Endothelial cell of umbilical vein (primary cell): Measurements from ENCODE around the gene RPS27. TPM values are rescaled to one million over a fixed set of nuclear protein-coding genes. Genes with fewer than 3 reads are reported as not detected.

Source experiments
- BruUV-seq: library from RNA; stranded (reverse); fragments of 400-500 nt; replicated peaks from 2 replicates; lab custom pipeline; 2021; lab: Mats Ljungman, UMichigan
- CTCF ChIA-PET: fragments of 300-600, 350-600 bp; sonication (Branson Sonifier 250); formaldehyde crosslinking; loops from one replicate; lab custom pipeline; 2021; ENCODE audit warnings: antibody characterized with exemption, inconsistent platforms; lab: Charles Lee
- POLR2A ChIA-PET: fragments of 300-600, 350-600 bp; sonication (Branson Sonifier 250); formaldehyde crosslinking; loops from one replicate; lab custom pipeline; 2021; ENCODE audit warnings: antibody characterized with exemption, inconsistent platforms; lab: Charles Lee
- DNase-seq: peaks from one replicate; pipeline ENCODE4 v3.0.0-alpha.2; 2011; ENCODE audit warnings: low read depth, low spot score
- FAIRE-seq: peaks from 2 replicates; lab custom pipeline; 2011; peaks lifted over from hg19 to GRCh38; lab: Jason Lieb, UNC
- H2AFZ ChIP-seq: 2 replicates; pipeline ENCODE4 v1.6.0; 2012; ENCODE audit warnings: low read depth, low read length, control low read depth, inconsistent platforms
- H3K27ac ChIP-seq: 2 replicates; pipeline ENCODE4 v1.5.1; 2011; ENCODE audit warnings: low read depth, mild to moderate bottlenecking, control low read depth, low read length, moderate library complexity; ENCODE audit not compliant: insufficient read depth
- H3K27me3 ChIP-seq, 2 experiments: 2 replicates each; pipeline versions ENCODE4 v1.6.0 to v1.6.1; 2011; ENCODE audit warnings: low read length in 2 of 2, mixed read lengths in 1 of 2; ENCODE audit not compliant: control insufficient read depth in 2 of 2, insufficient read depth in 2 of 2
- H3K36me3 ChIP-seq, 2 experiments: 2 replicates in 1 of 2; 3 replicates in 1 of 2; pipeline ENCODE4 v1.5.1; 2011; ENCODE audit warnings: low read length in 2 of 2, mild to moderate bottlenecking in 1 of 2, moderate library complexity in 1 of 2; ENCODE audit not compliant: control insufficient read depth in 2 of 2, insufficient read depth in 2 of 2; ENCODE audit errors: extremely low read depth in 1 of 2
- H3K4me1 ChIP-seq: 3 replicates; pipeline ENCODE4 v1.5.1; 2011; ENCODE audit warnings: mild to moderate bottlenecking, low read length; ENCODE audit not compliant: control insufficient read depth, insufficient read depth; ENCODE audit errors: extremely low read depth
- H3K4me2 ChIP-seq: 2 replicates; pipeline ENCODE4 v1.6.1; 2011; ENCODE audit warnings: low read length, control low read depth, mixed read lengths; ENCODE audit not compliant: insufficient read depth
- H3K4me3 ChIP-seq, 3 experiments: fragments of 200-600 bp in 1 of 3; sonication (generic), shearing (Covaris generic) in 1 of 3; replicated peaks in 1 of 3; 2 replicates each; pipeline ENCODE4 v1.5.1; 2011 to 2016; ENCODE audit warnings: control low read depth in 3 of 3, low read length in 3 of 3, mild to moderate bottlenecking in 2 of 3, inconsistent platforms in 1 of 3, low read depth in 1 of 3, moderate library complexity in 1 of 3; ENCODE audit not compliant: insufficient read depth in 1 of 3
- H3K79me2 ChIP-seq: 2 replicates; pipeline ENCODE4 v1.6.0; 2012; ENCODE audit warnings: low read length, inconsistent platforms; ENCODE audit not compliant: control insufficient read depth, insufficient read depth
- H3K9ac ChIP-seq: replicated peaks from 2 replicates; pipeline ENCODE3; 2011; ENCODE audit warnings: low read length, control low read depth; ENCODE audit not compliant: insufficient read depth; ENCODE audit errors: extremely low read depth
- H3K9me1 ChIP-seq: replicated peaks from 3 replicates; pipeline ENCODE4 v1.6.0; 2011; ENCODE audit warnings: mild to moderate bottlenecking, low read length; ENCODE audit not compliant: control insufficient read depth, insufficient read depth; ENCODE audit errors: extremely low read depth
- H3K9me3 ChIP-seq: replicated peaks from 2 replicates; pipeline ENCODE4 v1.5.1; 2012; ENCODE audit warnings: low read length, inconsistent platforms; ENCODE audit not compliant: control insufficient read depth, insufficient read depth
- H4K20me1 ChIP-seq: replicated peaks from 2 replicates; pipeline ENCODE3; 2011; ENCODE audit warnings: mild to moderate bottlenecking, low read length; ENCODE audit not compliant: control insufficient read depth, insufficient read depth; ENCODE audit errors: extremely low read depth
- EZH2 ChIP-seq: IDR thresholded peaks from 2 replicates; pipeline ENCODE4 v1.6.1; 2012; ENCODE audit warnings: borderline replicate concordance, low read depth, mild to moderate bottlenecking, moderate library complexity, low read length, inconsistent platforms; ENCODE audit not compliant: severe bottlenecking
- FOS ChIP-seq: IDR thresholded peaks from 2 replicates; pipeline ENCODE4 v1.6.1; 2011; ENCODE audit warnings: mild to moderate bottlenecking, low read length, moderate library complexity, borderline replicate concordance; ENCODE audit not compliant: insufficient read depth
- GATA2 ChIP-seq: IDR thresholded peaks from 2 replicates; pipeline ENCODE4 v1.7.0; 2011; ENCODE audit warnings: low read depth, mild to moderate bottlenecking, moderate library complexity, mixed read lengths, low read length; ENCODE audit not compliant: insufficient read length, insufficient read depth
- JUN ChIP-seq: IDR thresholded peaks from 2 replicates; pipeline ENCODE4 v1.6.1; 2011; ENCODE audit warnings: borderline replicate concordance, low read depth; ENCODE audit not compliant: insufficient read length, insufficient read depth
- MAX ChIP-seq: IDR thresholded peaks from 2 replicates; pipeline ENCODE4 v1.6.1; 2011; ENCODE audit not compliant: insufficient read depth, insufficient read length
- MYC ChIP-seq: IDR thresholded peaks from one replicate; pipeline ENCODE4 v1.6.1; 2011; ENCODE audit warnings: mild to moderate bottlenecking, low read depth, low read length
- POLR2A ChIP-seq: IDR thresholded peaks from 2 replicates; pipeline ENCODE4 v1.6.1; 2012; ENCODE audit warnings: low read depth, mild to moderate bottlenecking, control low read depth, low read length
- POLR2AphosphoS5 ChIP-seq: IDR thresholded peaks from 2 replicates; pipeline ENCODE4 v1.6.1; 2012; ENCODE audit warnings: low read depth, mild to moderate bottlenecking, control low read depth, low read length, moderate library complexity; ENCODE audit not compliant: insufficient read depth
- dilution Hi-C: fragments of 300-500 bp; cut with MboI; formaldehyde crosslinking; loops from one replicate; pipeline ENCODE4 v1.15.0; 2019; ENCODE audit warnings: low sequenced_read_pairs; ENCODE audit not compliant: extremely low pct_ligation_motif_present
- intact Hi-C: fragments of 100-400 bp; cut with micrococcal nuclease; formaldehyde crosslinking; loops from one replicate; pipeline ENCODE4 v1.10.0; 2022
- polyA plus RNA-seq, 4 experiments: library from polyadenylated mRNA; depleted of rRNA in 3 of 4; stranded (reverse) in 3 of 4; unstranded in 1 of 4; fragments of >200 nt; gene quantifications; 2 replicates each; pipeline versions ENCODE4 v1.2.1 to v1.2.3, GENCODE V29; 2011 to 2012; ENCODE audit warnings: missing spikeins in 1 of 4
- total RNA-seq: library from RNA; stranded (reverse); gene quantifications from 2 replicates; pipeline ENCODE4 v1.2.3, GENCODE V29; 2021
- TF ChIP-seq, protein P1 (sequence below), 2 donors: IDR thresholded peaks; 1 replicate in 1 of 2; 2 replicates in 1 of 2; pipeline ENCODE4 v1.5.1; 2011; ENCODE audit warnings: low read length in 2 of 2, mild to moderate bottlenecking in 2 of 2, moderate library complexity in 2 of 2, control low read depth in 1 of 2, inconsistent platforms in 1 of 2, low read depth in 1 of 2; ENCODE audit not compliant: insufficient read depth in 1 of 2; ENCODE audit errors: extremely low read depth in 1 of 2

The RPS27 gene
- total and polyA plus RNA-seq, 2 donors (not counting 3 experiments of a cell fraction or from before 2014, with no cell fraction given) = 1,120 to 1,521 TPM

- peak overlapping the region; percentile 80 for H3K9ac ChIP-seq
- no peaks in the 10 kb centered on the region for H3K9me3 ChIP-seq
- dilution Hi-C loops = no loop called here
- DNase-seq (no peak), FAIRE-seq (no peak)
- H3K27me3 ChIP-seq = no peaks in the 10 kb centered on the region
- ChIA-PET POLR2A (interaction anchor here (0.6 to 1.0 kb wide), 3 partner anchors 18 to 356 kb away, joined by 3 to 4 read pairs (median 4); partner anchors contain the start of gene DENND4B), CTCF (interaction anchor here (1.1 to 3.0 kb wide), 6 partner anchors 10 to 184 kb away, joined by 3 to 21 read pairs (median 12); partner anchors contain the start of genes DENND4B, GATAD2B, JTB and RAB13)
- no peaks in the 10 kb centered on the region for H3K9me1 ChIP-seq
- peaks cover 0 to 8% of the 10 kb centered on the region in 2 experiments for H3K36me3 ChIP-seq
- H3K27ac ChIP-seq = peak overlapping the region; percentile 64
- peak overlapping the region; percentile 27 to 73 (median 73) for H3K4me3 ChIP-seq
- peak overlapping the region; percentile 87 for H3K4me2 ChIP-seq
- intact Hi-C loops = loop anchor here (1.0 to 5.0 kb wide), 6 partner anchors 13 to 82 kb away; partner anchors contain the start of genes DENND4B, JTB, RAB13 and RPS27
- no peak for TF ChIP-seq EZH2
- TF ChIP-seq GATA2 = no peak
- TF ChIP-seq FOS = no peak
- peak; percentile 30 for TF ChIP-seq POLR2A
- TF ChIP-seq MAX = no peak
- TF ChIP-seq JUN = no peak
- TF ChIP-seq, protein P1, sequence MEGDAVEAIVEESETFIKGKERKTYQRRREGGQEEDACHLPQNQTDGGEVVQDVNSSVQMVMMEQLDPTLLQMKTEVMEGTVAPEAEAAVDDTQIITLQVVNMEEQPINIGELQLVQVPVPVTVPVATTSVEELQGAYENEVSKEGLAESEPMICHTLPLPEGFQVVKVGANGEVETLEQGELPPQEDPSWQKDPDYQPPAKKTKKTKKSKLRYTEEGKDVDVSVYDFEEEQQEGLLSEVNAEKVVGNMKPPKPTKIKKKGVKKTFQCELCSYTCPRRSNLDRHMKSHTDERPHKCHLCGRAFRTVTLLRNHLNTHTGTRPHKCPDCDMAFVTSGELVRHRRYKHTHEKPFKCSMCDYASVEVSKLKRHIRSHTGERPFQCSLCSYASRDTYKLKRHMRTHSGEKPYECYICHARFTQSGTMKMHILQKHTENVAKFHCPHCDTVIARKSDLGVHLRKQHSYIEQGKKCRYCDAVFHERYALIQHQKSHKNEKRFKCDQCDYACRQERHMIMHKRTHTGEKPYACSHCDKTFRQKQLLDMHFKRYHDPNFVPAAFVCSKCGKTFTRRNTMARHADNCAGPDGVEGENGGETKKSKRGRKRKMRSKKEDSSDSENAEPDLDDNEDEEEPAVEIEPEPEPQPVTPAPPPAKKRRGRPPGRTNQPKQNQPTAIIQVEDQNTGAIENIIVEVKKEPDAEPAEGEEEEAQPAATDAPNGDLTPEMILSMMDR (IDR thresholded peaks at IDR 0.05; ENCODE audit: extremely low read depth in 1 of 2, insufficient read depth in 1 of 2, low read depth in 1 of 2, low read length in 2 of 2) = no peak
- TF ChIP-seq MYC = no peak
- TF ChIP-seq POLR2AphosphoS5 = peak; percentile 43
- H3K4me1 ChIP-seq = peaks cover 46% of the 10 kb centered on the region
- BruUV-seq = TSS peak; percentile 68
- H4K20me1 ChIP-seq = no peaks in the 10 kb centered on the region
- H3K79me2 ChIP-seq = peaks cover 10% of the 10 kb centered on the region
- peak overlapping the region; percentile 58 for H2AFZ ChIP-seq
Measured at GRCh38 chr1:153963850-153964331, 26.7 kb upstream of the RPS27 start.
